HL-60 (cell line): ENCODE measurements around the gene ANKRD34A.

Experiments
- DNase-seq, 2 experiments: peaks; one replicate each; pipeline ENCODE4 v3.0.0-alpha.2; 2010 to 2020; ENCODE audit warnings: low read depth in 1 of 2, low spot score in 1 of 2
- H3K27ac ChIP-seq: fragments of 250-450 bp; sonication (Bioruptor Pico); replicated peaks from 2 replicates; pipeline ENCODE4 v1.5.1; 2020; ENCODE audit warnings: mild to moderate bottlenecking, moderate library complexity
- H3K27me3 ChIP-seq: fragments of 250-450 bp; sonication (Bioruptor Pico); 2 replicates; pipeline ENCODE4 v1.5.1; 2021; ENCODE audit warnings: mild to moderate bottlenecking, moderate library complexity; ENCODE audit not compliant: insufficient read depth, poor library complexity, severe bottlenecking
- H3K4me3 ChIP-seq: replicated peaks from 2 replicates; pipeline ENCODE4 v1.5.1; 2011; ENCODE audit warnings: mild to moderate bottlenecking, control low read depth, low read length; ENCODE audit not compliant: insufficient read depth
- CTCF ChIP-seq: IDR thresholded peaks from one replicate; pipeline ENCODE4 v1.5.1; 2011; ENCODE audit warnings: low read length, control low read depth, inconsistent platforms; ENCODE audit not compliant: insufficient read depth
- GABPA ChIP-seq: IDR thresholded peaks from 2 replicates; pipeline ENCODE4 v1.6.1; 2012; ENCODE audit warnings: low read depth
- POLR2AphosphoS5 ChIP-seq: IDR thresholded peaks from 2 replicates; pipeline ENCODE4 v1.6.1; 2012; ENCODE audit warnings: low read depth
- REST ChIP-seq: IDR thresholded peaks from 2 replicates; pipeline ENCODE4 v1.6.1; 2012; ENCODE audit warnings: low read depth; ENCODE audit not compliant: insufficient replicate concordance
- SPI1 ChIP-seq: IDR thresholded peaks from 2 replicates; pipeline ENCODE4 v1.6.1; 2012; ENCODE audit warnings: low read depth, mild to moderate bottlenecking, borderline replicate concordance

Gene ANKRD34A

GRCh38 chr1:145947551-145947950, 16.8 kb downstream of the ANKRD34A start:
- Histone ChIP-seq H3K27me3 (no peaks in the 10 kb centered on the region), H3K4me3 (no peak overlapping the region), H3K27ac (no peak overlapping the region)
- no peak for DNase-seq
- no peak for TF ChIP-seq REST
- no peak for TF ChIP-seq POLR2AphosphoS5
- TF ChIP-seq GABPA: no peak
- no peak for TF ChIP-seq CTCF
- no peak for TF ChIP-seq SPI1

- Histone ChIP-seq H3K27me3 (no peaks in the 10 kb centered on the region), H3K27ac (no peak overlapping the region), H3K4me3 (no peak overlapping the region)
- TF ChIP-seq REST (no peak), CTCF (no peak), SPI1 (no peak), GABPA (no peak), POLR2AphosphoS5 (no peak)
- DNase-seq: no peak
These were observed 17.8 kb downstream of the ANKRD34A start for GRCh38 chr1:145946477-145946986.

- no peak for TF ChIP-seq POLR2AphosphoS5
- no peak for TF ChIP-seq SPI1
- TF ChIP-seq GABPA: no peak
- no peak for TF ChIP-seq CTCF
- TF ChIP-seq REST: no peak
- Histone ChIP-seq H3K27me3 (no peaks in the 10 kb centered on the region), H3K27ac (no peak overlapping the region), H3K4me3 (no peak overlapping the region)
- DNase-seq: no peak
These were observed 19.8 kb downstream of the ANKRD34A start for GRCh38 chr1:145944532-145944931.
